GM23248 (cell line): ENCODE data around the gene CST9. TPM values are rescaled to one million over a fixed set of nuclear protein-coding genes. Genes with fewer than 3 reads are reported as not detected.

Experiments used
- DNase-seq: peaks from one replicate; pipeline ENCODE4 v3.0.0-alpha.2; 2015
- H2AFZ ChIP-seq: fragments of 200-600 bp; sonication (generic); 2 replicates; pipeline ENCODE4 v1.6.1; 2016; ENCODE audit warnings: antibody characterized with exemption
- H3F3A ChIP-seq: fragments of 200-600 bp; sonication (generic); 2 replicates; pipeline ENCODE4 v1.6.1; 2016; ENCODE audit warnings: mild to moderate bottlenecking, antibody characterized with exemption, mixed run types; ENCODE audit not compliant: insufficient read depth
- H3K27ac ChIP-seq: fragments of 200-600 bp; sonication (generic); 2 replicates; pipeline ENCODE4 v1.5.1; 2016; ENCODE audit warnings: mild to moderate bottlenecking
- H3K27me3 ChIP-seq: fragments of 200-600 bp; sonication (generic); replicated peaks from 2 replicates; pipeline ENCODE4 v1.6.1; 2016; ENCODE audit warnings: mild to moderate bottlenecking; ENCODE audit not compliant: insufficient read depth
- H3K36me3 ChIP-seq: fragments of 200-600 bp; sonication (generic); 2 replicates; pipeline ENCODE4 v1.6.1; 2016; ENCODE audit warnings: low read depth, mild to moderate bottlenecking
- H3K4me1 ChIP-seq: fragments of 200-600 bp; sonication (generic); 2 replicates; pipeline ENCODE4 v1.6.1; 2016; ENCODE audit warnings: mild to moderate bottlenecking; ENCODE audit not compliant: insufficient read depth
- H3K4me2 ChIP-seq: fragments of 200-600 bp; sonication (generic); one replicate; pipeline ENCODE4 v1.6.1; 2016; ENCODE audit warnings: mild to moderate bottlenecking; ENCODE audit not compliant: unreplicated experiment
- H3K4me3 ChIP-seq: fragments of 200-600 bp; sonication (generic); 2 replicates; pipeline ENCODE4 v1.5.1; 2016; ENCODE audit warnings: mild to moderate bottlenecking
- H3K79me2 ChIP-seq: fragments of 200-600 bp; sonication (generic); 2 replicates; pipeline ENCODE4 v1.6.1; 2016; ENCODE audit warnings: mild to moderate bottlenecking; ENCODE audit not compliant: insufficient read depth
- H3K9ac ChIP-seq: fragments of 200-600 bp; sonication (generic); 2 replicates; pipeline ENCODE4 v1.6.1; 2016; ENCODE audit warnings: mild to moderate bottlenecking
- H3K9me2 ChIP-seq: fragments of 200-600 bp; sonication (generic); 2 replicates; pipeline ENCODE4 v1.6.1; 2016; ENCODE audit warnings: mixed run types, mild to moderate bottlenecking, moderate library complexity; ENCODE audit not compliant: insufficient read depth
- H3K9me3 ChIP-seq: fragments of 200-600 bp; sonication (generic); one replicate; pipeline ENCODE4 v1.6.1; 2017; ENCODE audit warnings: low read depth
- H4K20me1 ChIP-seq: fragments of 200-600 bp; sonication (generic); 2 replicates; pipeline ENCODE4 v1.6.0; 2016; ENCODE audit not compliant: insufficient read depth
- EZH2 ChIP-seq: fragments of 200-600 bp; sonication (generic); IDR thresholded peaks from 2 replicates; pipeline ENCODE4 v1.6.1; 2018; ENCODE audit warnings: antibody characterized with exemption, mild to moderate bottlenecking; ENCODE audit not compliant: insufficient read depth, poor library complexity, severe bottlenecking
- EZH2phosphoT487 ChIP-seq: fragments of 200-600 bp; sonication (generic); IDR thresholded peaks from 2 replicates; pipeline ENCODE4 v1.6.1; 2018; ENCODE audit warnings: antibody characterized with exemption, moderate library complexity, mild to moderate bottlenecking, low read depth; ENCODE audit not compliant: insufficient read depth
- WGBS, 2 experiments: methylation state at CpG; one replicate each; pipeline ENCODE4 v1.1.6; 2015 to 2017; ENCODE audit warnings: low lambda C conversion rate in 2 of 2, low coverage in 1 of 2; ENCODE audit errors: missing lambda C conversion rate in 2 of 2; 5-methylcytosine and 5-hydroxymethylcytosine counted together
- in situ Hi-C: fragments of 300-500 bp; cut with MboI; formaldehyde crosslinking; loops from 2 replicates; pipeline ENCODE4 v1.15.0; 2020
- polyA plus RNA-seq: library from polyadenylated mRNA; unstranded; fragments of >200 nt; fragmentation: Nextera tagmentation; extraction: Ambion mirVana; gene quantifications from 2 replicates; pipeline ENCODE4 v1.2.1, GENCODE V29; 2016
- total RNA-seq: library from RNA; depleted of rRNA; stranded (reverse); fragments of >200 nt; shearing (Covaris generic); gene quantifications from 2 replicates; pipeline ENCODE4 v1.2.3, GENCODE V29; 2014

Gene CST9
- total and polyA plus RNA-seq, 2 experiments from 2014 or later, result not detected

GRCh38 chr20:23626040-23626620 lies 20.4 kb upstream of the CST9 start:
- Histone ChIP-seq H2AFZ (no peak overlapping the region), H3K4me1 (peaks cover 20% of the 10 kb centered on the region; the same call in 1 of the 2 replicates), H3K79me2 (no peaks in the 10 kb centered on the region), H3K4me2 (no peak overlapping the region), H3K36me3 (no peaks in the 10 kb centered on the region), H3F3A (peaks cover 25% of the 10 kb centered on the region), H4K20me1 (no peaks in the 10 kb centered on the region), H3K27ac (no peak overlapping the region), H3K9ac (no peak overlapping the region), H3K9me2 (no peaks in the 10 kb centered on the region), H3K4me3 (no peak overlapping the region), H3K27me3 (no peaks in the 10 kb centered on the region), H3K9me3 (no peaks in the 10 kb centered on the region)
- in situ Hi-C loops, result no loop called here
- peak; percentile 61 for DNase-seq
- TF ChIP-seq EZH2, result no peak
- no peak for TF ChIP-seq EZH2phosphoT487
- WGBS, 2 experiments, result 50 to 51% methylated on average over 4 of the region's 4 CpGs

GRCh38 chr20:23625236-23625964 lies 19.7 kb upstream of the CST9 start:
- no peak overlapping the region for H3K4me3 ChIP-seq
- in situ Hi-C loops, result no loop called here
- H3K4me2 ChIP-seq, result no peak overlapping the region
- no peak overlapping the region for H2AFZ ChIP-seq
- no peaks in the 10 kb centered on the region for H3K9me3 ChIP-seq
- no peaks in the 10 kb centered on the region for H3K36me3 ChIP-seq
- H3K79me2 ChIP-seq, result no peaks in the 10 kb centered on the region
- no peak overlapping the region for H3K27ac ChIP-seq
- H3K4me1 ChIP-seq, result peaks cover 20% of the 10 kb centered on the region; the same call in 1 of the 2 replicates
- WGBS, 2 experiments, result 95 to 96% methylated on average over 9 of the region's 9 CpGs
- TF ChIP-seq EZH2, result no peak
- TF ChIP-seq EZH2phosphoT487, result no peak
- H3K9ac ChIP-seq, result no peak overlapping the region
- H3K9me2 ChIP-seq, result no peaks in the 10 kb centered on the region
- no peaks in the 10 kb centered on the region for H4K20me1 ChIP-seq
- no peaks in the 10 kb centered on the region for H3K27me3 ChIP-seq
- DNase-seq, result no peak
- H3F3A ChIP-seq, result peaks cover 25% of the 10 kb centered on the region

GRCh38 chr20:23624324-23624691 lies 18.6 kb upstream of the CST9 start:
- 61 to 74% methylated on average over 2 of the region's 2 CpGs for WGBS, 2 experiments
- H3K9me2 ChIP-seq, result no peaks in the 10 kb centered on the region
- no peaks in the 10 kb centered on the region for H3K79me2 ChIP-seq
- H3K4me3 ChIP-seq, result no peak overlapping the region
- peak overlapping the region; percentile 64 for H2AFZ ChIP-seq
- peak; percentile 39 for DNase-seq
- peaks cover 25% of the 10 kb centered on the region for H3F3A ChIP-seq
- H3K36me3 ChIP-seq, result no peaks in the 10 kb centered on the region
- no peak for TF ChIP-seq EZH2
- no peak for TF ChIP-seq EZH2phosphoT487
- H3K9ac ChIP-seq, result no peak overlapping the region
- H3K4me1 ChIP-seq, result peaks cover 18% of the 10 kb centered on the region; the same call in 1 of the 2 replicates
- H3K27ac ChIP-seq, result no peak overlapping the region
- H4K20me1 ChIP-seq, result no peaks in the 10 kb centered on the region
- no peaks in the 10 kb centered on the region for H3K27me3 ChIP-seq
- in situ Hi-C loops, result no loop called here
- no peaks in the 10 kb centered on the region for H3K9me3 ChIP-seq
- no peak overlapping the region for H3K4me2 ChIP-seq

- WGBS, 2 experiments, result 20 to 35% methylated on average over 4 of the region's 4 CpGs
- Histone ChIP-seq H4K20me1 (no peaks in the 10 kb centered on the region), H3K79me2 (no peaks in the 10 kb centered on the region), H3K9ac (peak overlapping the region; percentile 92; the same call in 1 of the 2 replicates), H3K4me2 (peak overlapping the region; percentile 91), H2AFZ (peak overlapping the region; percentile 64), H3K27me3 (no peaks in the 10 kb centered on the region), H3K4me3 (no peak overlapping the region), H3K36me3 (no peaks in the 10 kb centered on the region), H3F3A (peaks cover 25% of the 10 kb centered on the region), H3K9me2 (no peaks in the 10 kb centered on the region), H3K4me1 (peaks cover 13% of the 10 kb centered on the region; the same call in 1 of the 2 replicates), H3K27ac (peak overlapping the region; percentile 97), H3K9me3 (no peaks in the 10 kb centered on the region)
- in situ Hi-C loops, result no loop called here
- TF ChIP-seq EZH2phosphoT487, result no peak
- no peak for TF ChIP-seq EZH2
- DNase-seq, result no peak
These were observed 18.1 kb upstream of the CST9 start for GRCh38 chr20:23623666-23624323.
